ENCODE data around the gene TMEM88. TPM values are rescaled to one million over a fixed set of nuclear protein-coding genes. Genes with fewer than 3 reads are reported as not detected.

TMEM88 gene
- total RNA-seq, 1 experiment from 2014 or later, result 2.9 TPM

GRCh38 chr17:7846765-7847661 lies 7.9 kb upstream of the TMEM88 start:
- peak overlapping the region; percentile 52 for H3K27ac Mint-ChIP-seq (ENCODE audit: unreplicated experiment)
- BruUV-seq (replicated peaks), result no TSS peak
- H3K4me1 Mint-ChIP-seq (ENCODE audit: low read depth, unreplicated experiment), result no peaks in the 10 kb centered on the region
- peaks cover 86% of the 10 kb centered on the region for H3K36me3 Mint-ChIP-seq (ENCODE audit: insufficient read depth, unreplicated experiment)
- H3K9me3 Mint-ChIP-seq (ENCODE audit: low read depth, unreplicated experiment), result no peaks in the 10 kb centered on the region
- no peak for DNase-seq
- peak overlapping the region; percentile 33 for H3K4me3 Mint-ChIP-seq (ENCODE audit: low read depth, unreplicated experiment)
- TF ChIP-seq CTCF (IDR thresholded peaks at IDR 0.05; ENCODE audit: unreplicated experiment), result no peak
- H3K27me3 Mint-ChIP-seq (ENCODE audit: unreplicated experiment), result no peaks in the 10 kb centered on the region
- intact Hi-C loops (cut with micrococcal nuclease; ENCODE audit: unreplicated experiment), result no loop called here
- CTCF ChIA-PET, result no interaction called here

GRCh38 chr17:7848131-7848579 lies 6.7 kb upstream of the TMEM88 start:
- no peak for TF ChIP-seq CTCF (IDR thresholded peaks at IDR 0.05; ENCODE audit: unreplicated experiment)
- Mint-ChIP-seq H3K27ac (ENCODE audit: unreplicated experiment) (no peak overlapping the region), H3K4me1 (ENCODE audit: low read depth, unreplicated experiment) (no peaks in the 10 kb centered on the region), H3K27me3 (ENCODE audit: unreplicated experiment) (no peaks in the 10 kb centered on the region), H3K4me3 (ENCODE audit: low read depth, unreplicated experiment) (no peak overlapping the region), H3K9me3 (ENCODE audit: low read depth, unreplicated experiment) (no peaks in the 10 kb centered on the region), H3K36me3 (ENCODE audit: insufficient read depth, unreplicated experiment) (peaks cover 84% of the 10 kb centered on the region)
- CTCF ChIA-PET, result no interaction called here
- intact Hi-C loops (cut with micrococcal nuclease; ENCODE audit: unreplicated experiment), result no loop called here
- no peak for DNase-seq
- BruUV-seq (replicated peaks), result no TSS peak

- H3K36me3 Mint-ChIP-seq (ENCODE audit: insufficient read depth, unreplicated experiment), result peaks cover 80% of the 10 kb centered on the region
- no peak for DNase-seq
Observed at GRCh38 chr17:7848739-7849129, 6.1 kb upstream of the TMEM88 start.

GRCh38 chr17:7849130-7849750 lies 5.6 kb upstream of the TMEM88 start:
- H3K36me3 Mint-ChIP-seq (ENCODE audit: insufficient read depth, unreplicated experiment), result peaks cover 74% of the 10 kb centered on the region
- DNase-seq, result no peak
- no peak for TF ChIP-seq CTCF (IDR thresholded peaks at IDR 0.05; ENCODE audit: unreplicated experiment)

More at GRCh38 chr17:7848739-7849129, 6.1 kb upstream of the TMEM88 start:
- H3K27ac Mint-ChIP-seq (ENCODE audit: unreplicated experiment), result no peak overlapping the region
- BruUV-seq (replicated peaks), result no TSS peak
- no peaks in the 10 kb centered on the region for H3K27me3 Mint-ChIP-seq (ENCODE audit: unreplicated experiment)
- no peaks in the 10 kb centered on the region for H3K4me1 Mint-ChIP-seq (ENCODE audit: low read depth, unreplicated experiment)
- no peak overlapping the region for H3K4me3 Mint-ChIP-seq (ENCODE audit: low read depth, unreplicated experiment)
- CTCF ChIA-PET, result no interaction called here
- no peak for TF ChIP-seq CTCF (IDR thresholded peaks at IDR 0.05; ENCODE audit: unreplicated experiment)
- intact Hi-C loops (cut with micrococcal nuclease; ENCODE audit: unreplicated experiment), result no loop called here
- H3K9me3 Mint-ChIP-seq (ENCODE audit: low read depth, unreplicated experiment), result no peaks in the 10 kb centered on the region

More at GRCh38 chr17:7849130-7849750, 5.6 kb upstream of the TMEM88 start:
- BruUV-seq (replicated peaks), result no TSS peak
- Mint-ChIP-seq H3K4me1 (ENCODE audit: low read depth, unreplicated experiment) (no peaks in the 10 kb centered on the region), H3K27me3 (ENCODE audit: unreplicated experiment) (no peaks in the 10 kb centered on the region), H3K4me3 (ENCODE audit: low read depth, unreplicated experiment) (no peak overlapping the region), H3K27ac (ENCODE audit: unreplicated experiment) (no peak overlapping the region), H3K9me3 (ENCODE audit: low read depth, unreplicated experiment) (no peaks in the 10 kb centered on the region)
- intact Hi-C loops (cut with micrococcal nuclease; ENCODE audit: unreplicated experiment), result no loop called here
- CTCF ChIA-PET, result no interaction called here
